Activated CD4-positive, alpha-beta T cell treated with anti-CD3 and anti-CD28 coated beads, Interleukin-2, amount 10 ng/mL, durations not matched to agents 24 days and 14 days (primary cell): Measurements from ENCODE around the gene ARHGAP44. TPM values are rescaled to one million over a fixed set of nuclear protein-coding genes. Genes with fewer than 3 reads are reported as not detected.
"Not testable (repeated sequence)": the region's sequence is repeated elsewhere in the genome, so short reads cannot be mapped to it uniquely, and the experiment has no call there.

Experiments used
- DNase-seq: peaks from one replicate; pipeline ENCODE4 v3.0.0; 2022
- H3K27ac Mint-ChIP-seq: one replicate; pipeline ENCODE4 v1.8.0; 2022; ENCODE audit warnings: mild to moderate bottlenecking, mixed read lengths
- H3K27me3 Mint-ChIP-seq: one replicate; pipeline ENCODE4 v1.8.0; 2022; ENCODE audit warnings: mixed read lengths
- H3K36me3 Mint-ChIP-seq: one replicate; pipeline ENCODE4 v1.8.0; 2022; ENCODE audit warnings: low read depth, mild to moderate bottlenecking, mixed read lengths
- H3K4me1 Mint-ChIP-seq: one replicate; pipeline ENCODE4 v1.8.0; 2021; ENCODE audit warnings: mixed read lengths
- H3K4me3 Mint-ChIP-seq: one replicate; pipeline ENCODE4 v1.8.0; 2022; ENCODE audit warnings: mild to moderate bottlenecking, moderate library complexity, mixed read lengths
- H3K9me3 Mint-ChIP-seq: one replicate; pipeline ENCODE4 v1.8.0; 2021; ENCODE audit warnings: mixed read lengths
- intact Hi-C: fragments of 100-400 bp; cut with micrococcal nuclease; formaldehyde crosslinking; loops from one replicate; pipeline ENCODE4 v1.15.1; 2023
- total RNA-seq: library from RNA; stranded (reverse); gene quantifications from 2 replicates; pipeline ENCODE4 v1.2.3, GENCODE V29; 2022

Gene ARHGAP44
- total RNA-seq, 1 donor from 2014 or later: 0.49 TPM

GRCh38 chr17:12850996-12851395 lies 61.7 kb downstream of the ARHGAP44 start:
- Mint-ChIP-seq H3K4me3 (no peak overlapping the region), H3K36me3 (no peaks in the 10 kb centered on the region), H3K27me3 (no peaks in the 10 kb centered on the region), H3K9me3 (peaks cover 4% of the 10 kb centered on the region), H3K4me1 (no peaks in the 10 kb centered on the region), H3K27ac (no peak overlapping the region)
- intact Hi-C loops: no loop called here
- DNase-seq: no peak

- Mint-ChIP-seq H3K9me3 (peaks cover 4% of the 10 kb centered on the region), H3K27ac (no peak overlapping the region), H3K4me1 (no peaks in the 10 kb centered on the region), H3K36me3 (no peaks in the 10 kb centered on the region), H3K27me3 (no peaks in the 10 kb centered on the region), H3K4me3 (no peak overlapping the region)
- intact Hi-C loops: no loop called here
- DNase-seq: no peak
Measured at GRCh38 chr17:12851901-12852435, 62.7 kb downstream of the ARHGAP44 start.

- Mint-ChIP-seq H3K27ac (no peak overlapping the region), H3K4me1 (no peaks in the 10 kb centered on the region), H3K27me3 (no peaks in the 10 kb centered on the region), H3K36me3 (no peaks in the 10 kb centered on the region), H3K9me3 (peaks cover 8% of the 10 kb centered on the region), H3K4me3 (no peak overlapping the region)
- intact Hi-C loops: no loop called here
- DNase-seq: no peak
Measured at GRCh38 chr17:12853921-12854320, 64.6 kb downstream of the ARHGAP44 start.

DNA sequence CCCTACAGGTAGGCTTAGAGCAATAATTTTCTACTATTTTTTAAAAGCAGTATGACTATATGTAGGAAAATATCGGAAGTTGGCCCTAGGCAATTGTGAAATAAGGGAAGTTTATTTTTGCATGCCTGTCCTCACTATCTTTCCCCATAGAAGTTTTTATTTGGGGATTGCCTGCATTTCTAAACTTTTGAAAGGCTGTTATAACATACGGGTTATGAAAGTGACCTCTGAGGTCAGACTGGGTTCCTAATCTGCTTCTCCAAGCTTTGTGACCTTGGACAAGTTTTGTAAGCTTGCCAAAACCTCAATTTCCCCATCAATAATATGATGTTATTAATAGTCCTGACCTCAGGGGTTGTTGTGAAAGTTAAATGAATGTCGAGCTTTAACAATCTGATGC lies 67.1 kb downstream of the ARHGAP44 start:
- Mint-ChIP-seq H3K4me1 (no peaks in the 10 kb centered on the region), H3K27ac (no peak overlapping the region), H3K9me3 (peaks cover 11% of the 10 kb centered on the region), H3K36me3 (no peaks in the 10 kb centered on the region), H3K27me3 (no peaks in the 10 kb centered on the region), H3K4me3 (no peak overlapping the region)
- intact Hi-C loops: no loop called here
- DNase-seq: no peak

DNA sequence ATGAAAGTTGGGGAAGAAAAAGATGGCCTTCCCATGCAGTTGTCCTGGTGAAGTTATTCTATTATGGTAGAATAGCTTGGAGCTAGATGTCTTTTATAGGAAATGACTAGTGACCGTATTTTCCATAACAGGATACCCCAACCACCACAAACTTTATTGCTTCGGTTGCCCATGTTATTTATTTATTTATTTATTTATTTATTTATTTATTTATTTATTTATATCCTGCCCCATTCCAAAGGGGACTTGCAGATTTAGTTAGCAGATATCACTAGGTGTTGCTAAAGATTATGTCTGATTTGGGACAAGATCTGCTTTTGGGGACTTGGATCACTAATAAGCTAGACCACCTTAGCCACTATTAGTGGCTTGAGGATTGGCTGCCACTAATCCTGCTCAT lies 68.3 kb downstream of the ARHGAP44 start:
- no peaks in the 10 kb centered on the region for H3K4me1 Mint-ChIP-seq
- no peak for DNase-seq
- no peak overlapping the region for H3K4me3 Mint-ChIP-seq
- H3K27me3 Mint-ChIP-seq: no peaks in the 10 kb centered on the region
- intact Hi-C loops: no loop called here
- no peak overlapping the region for H3K27ac Mint-ChIP-seq
- no peaks in the 10 kb centered on the region for H3K36me3 Mint-ChIP-seq
- peaks cover 11% of the 10 kb centered on the region for H3K9me3 Mint-ChIP-seq

DNA sequence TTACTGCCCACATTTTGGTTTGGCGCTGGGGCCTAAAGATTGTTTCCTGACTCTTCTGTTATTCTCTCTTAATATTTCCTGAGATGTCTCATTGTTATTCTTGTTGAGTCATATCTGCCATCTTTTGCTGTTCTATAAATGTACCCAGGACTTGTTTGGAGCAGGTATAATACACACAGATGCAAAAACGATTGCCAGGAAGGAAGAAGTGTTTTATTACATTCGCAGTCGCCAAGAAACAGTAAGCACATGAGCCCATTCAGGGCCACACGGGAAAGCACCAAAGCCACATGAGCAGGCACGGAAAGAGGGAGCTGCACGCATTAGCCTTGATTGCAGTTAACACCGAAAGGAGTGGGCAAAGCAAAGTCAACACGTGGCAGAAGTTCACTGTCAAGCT lies 70.2 kb downstream of the ARHGAP44 start:
- Mint-ChIP-seq H3K4me3 (no peak overlapping the region), H3K27me3 (no peaks in the 10 kb centered on the region), H3K36me3 (no peaks in the 10 kb centered on the region), H3K4me1 (no peaks in the 10 kb centered on the region), H3K9me3 (peaks cover 7% of the 10 kb centered on the region), H3K27ac (no peak overlapping the region)
- DNase-seq: no peak
- intact Hi-C loops: no loop called here

DNA sequence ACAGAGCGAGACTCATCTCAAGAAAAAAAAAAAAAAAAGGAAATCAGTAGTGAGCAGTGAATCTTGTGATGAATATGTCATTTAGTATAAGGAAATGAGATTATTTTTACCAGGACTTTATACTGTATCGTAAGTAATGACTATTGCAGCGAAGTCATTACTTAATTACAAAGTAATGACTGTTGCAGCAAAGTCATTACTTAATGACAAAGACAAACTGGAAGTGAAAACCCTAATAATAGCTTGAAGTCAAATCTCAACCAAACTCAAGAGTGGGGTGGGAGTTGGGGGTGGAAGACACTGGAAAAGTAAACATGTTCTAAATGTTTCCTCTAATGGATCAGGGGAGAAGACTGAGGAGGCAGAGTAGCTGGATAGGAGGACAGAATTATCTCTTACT lies 76.5 kb downstream of the ARHGAP44 start:
- DNase-seq: peak; percentile 9
- Mint-ChIP-seq H3K36me3 (no peaks in the 10 kb centered on the region), H3K4me3 (no peak overlapping the region), H3K27me3 (no peaks in the 10 kb centered on the region), H3K9me3 (peaks cover under 1% of the 10 kb centered on the region), H3K27ac (no peak overlapping the region), H3K4me1 (no peaks in the 10 kb centered on the region)
- intact Hi-C loops: no loop called here

- intact Hi-C loops: no loop called here
- no peaks in the 10 kb centered on the region for H3K27me3 Mint-ChIP-seq
- no peaks in the 10 kb centered on the region for H3K36me3 Mint-ChIP-seq
- DNase-seq: peak; percentile 3
- no peak overlapping the region for H3K27ac Mint-ChIP-seq
- H3K9me3 Mint-ChIP-seq: peaks cover 3% of the 10 kb centered on the region
- no peaks in the 10 kb centered on the region for H3K4me1 Mint-ChIP-seq
- no peak overlapping the region for H3K4me3 Mint-ChIP-seq
Measured at GRCh38 chr17:12866244-12866643, 76.9 kb downstream of the ARHGAP44 start.

DNA sequence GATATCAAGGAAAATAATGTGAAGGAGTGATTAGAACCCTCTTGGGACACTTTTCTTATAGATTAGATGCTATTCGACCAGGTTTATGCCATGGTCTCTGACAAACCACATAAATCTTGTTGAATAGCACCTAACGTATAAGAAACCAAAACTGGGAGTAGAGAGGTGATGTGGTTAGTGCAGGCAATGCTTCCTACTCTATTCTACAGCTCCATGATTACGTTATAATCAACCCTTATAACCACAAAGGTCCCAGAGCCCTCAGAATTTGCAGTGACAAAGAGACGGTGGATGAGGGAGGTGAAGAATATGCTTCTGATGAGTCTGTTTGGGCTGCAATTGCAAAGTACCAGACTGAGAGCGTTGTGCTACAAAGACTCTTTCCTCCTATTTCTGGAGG lies 78.4 kb downstream of the ARHGAP44 start:
- intact Hi-C loops: no loop called here
- no peaks in the 10 kb centered on the region for H3K36me3 Mint-ChIP-seq

GRCh38 chr17:12873415-12874125 lies 84.3 kb downstream of the ARHGAP44 start:
- peak; percentile 2 for DNase-seq
- H3K9me3 Mint-ChIP-seq: peaks cover 13% of the 10 kb centered on the region
- H3K27me3 Mint-ChIP-seq, H3K4me1 Mint-ChIP-seq, intact Hi-C loops, H3K36me3 Mint-ChIP-seq, H3K27ac Mint-ChIP-seq, H3K4me3 Mint-ChIP-seq: not testable (repeated sequence)

More for the DNA sequence above, 78.4 kb downstream of the ARHGAP44 start:
- no peaks in the 10 kb centered on the region for H3K27me3 Mint-ChIP-seq
- peak; percentile 15 for DNase-seq
- no peak overlapping the region for H3K4me3 Mint-ChIP-seq
- H3K27ac Mint-ChIP-seq: no peak overlapping the region
- peaks cover 3% of the 10 kb centered on the region for H3K9me3 Mint-ChIP-seq
- no peaks in the 10 kb centered on the region for H3K4me1 Mint-ChIP-seq

GRCh38 chr17:12877953-12878669 lies 88.8 kb downstream of the ARHGAP44 start:
- intact Hi-C loops: no loop called here
- Mint-ChIP-seq H3K4me3 (no peak overlapping the region), H3K27me3 (no peaks in the 10 kb centered on the region), H3K36me3 (no peaks in the 10 kb centered on the region), H3K9me3 (peaks cover 9% of the 10 kb centered on the region), H3K4me1 (no peaks in the 10 kb centered on the region), H3K27ac (no peak overlapping the region)
- DNase-seq: peak; percentile 7

DNA sequence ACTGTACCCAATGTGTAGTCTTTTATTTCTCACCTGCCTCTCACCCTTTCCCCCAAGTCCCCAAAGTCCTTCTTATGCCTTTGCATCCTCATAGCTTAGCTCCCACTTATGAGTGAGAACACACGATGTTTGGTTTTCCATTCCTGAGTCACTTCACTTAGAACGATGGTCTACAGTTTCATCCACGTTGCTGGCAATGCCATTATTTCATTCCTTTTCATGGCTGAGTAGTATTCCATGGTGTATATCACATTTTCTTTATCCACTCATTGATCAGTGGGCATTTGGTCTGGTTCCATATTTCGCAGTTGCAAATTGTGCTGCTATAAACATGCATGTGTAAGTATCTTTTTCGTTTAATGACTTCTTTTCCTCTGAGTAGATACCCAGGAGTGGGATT lies 89.8 kb downstream of the ARHGAP44 start:
- not testable (repeated sequence) for H3K4me1 Mint-ChIP-seq

GRCh38 chr17:12883472-12883871 lies 94.2 kb downstream of the ARHGAP44 start:
- no peaks in the 10 kb centered on the region for H3K4me1 Mint-ChIP-seq
- intact Hi-C loops: no loop called here
- no peak for DNase-seq
- H3K27ac Mint-ChIP-seq: no peak overlapping the region
- no peaks in the 10 kb centered on the region for H3K36me3 Mint-ChIP-seq
- H3K9me3 Mint-ChIP-seq: no peaks in the 10 kb centered on the region
- no peak overlapping the region for H3K4me3 Mint-ChIP-seq
- H3K27me3 Mint-ChIP-seq: no peaks in the 10 kb centered on the region

More for the DNA sequence above, 89.8 kb downstream of the ARHGAP44 start:
- peak; percentile 12 for DNase-seq
- H3K9me3 Mint-ChIP-seq, H3K27ac Mint-ChIP-seq, intact Hi-C loops, H3K27me3 Mint-ChIP-seq, H3K36me3 Mint-ChIP-seq, H3K4me3 Mint-ChIP-seq: not testable (repeated sequence)

- H3K36me3 Mint-ChIP-seq: no peaks in the 10 kb centered on the region
- peaks cover 3% of the 10 kb centered on the region for H3K9me3 Mint-ChIP-seq
- peak; percentile 7 for DNase-seq
- H3K4me3 Mint-ChIP-seq: no peak overlapping the region
- no peaks in the 10 kb centered on the region for H3K4me1 Mint-ChIP-seq
- H3K27ac Mint-ChIP-seq: no peak overlapping the region
- intact Hi-C loops: no loop called here
- H3K27me3 Mint-ChIP-seq: no peaks in the 10 kb centered on the region
Measured at GRCh38 chr17:12887088-12887487, 97.8 kb downstream of the ARHGAP44 start.
